ENCODE measurements around the gene SIRT6.

DNA sequence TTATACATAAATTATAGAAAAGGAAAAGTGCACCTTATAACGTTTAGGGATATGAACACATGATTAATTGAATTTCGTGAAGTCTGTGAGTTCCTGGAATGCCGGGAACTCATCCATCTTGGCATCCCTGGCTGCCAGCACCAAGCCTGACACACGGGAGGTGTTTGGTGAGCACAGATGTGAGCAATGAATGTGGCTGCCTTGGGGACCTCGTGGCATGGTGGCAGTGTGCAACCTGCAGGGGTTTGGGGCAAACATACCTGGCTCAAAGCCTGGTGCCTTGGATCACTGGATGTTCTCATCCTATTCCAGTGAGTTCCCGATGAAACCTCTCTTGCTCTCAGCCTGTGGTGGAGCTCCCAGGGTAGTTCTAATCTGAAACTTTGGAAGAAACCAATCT is 48.0 kb downstream of the SIRT6 start:
- TF ChIP-seq CTCF (conservative IDR thresholded peaks at IDR 0.05), result no peak
- TF ChIP-seq ZFX (IDR thresholded peaks at IDR 0.05), result no peak

Data from C4-2B (cell line).